Sigmoid colon (tissue), 4 donors: ENCODE data around the gene GALNT17.

ENCODE experiments used
- EP300 ChIP-seq, 4 donors: sonication (generic); formaldehyde crosslinking; IDR thresholded peaks; one replicate each; pipeline ENCODE4 v1.6.1; 2017; ENCODE audit warnings: antibody characterized with exemption in 4 of 4
- TF ChIP-seq, protein P1 (sequence below), 4 experiments: fragments of 450-650 bp in 3 of 4; fragments of 200-600 bp in 1 of 4; IDR thresholded peaks; one replicate each; pipeline ENCODE4 v1.5.1; 2016 to 2019; ENCODE audit warnings: antibody characterized with exemption in 4 of 4, mild to moderate bottlenecking in 3 of 4, moderate library complexity in 2 of 4

DNA sequence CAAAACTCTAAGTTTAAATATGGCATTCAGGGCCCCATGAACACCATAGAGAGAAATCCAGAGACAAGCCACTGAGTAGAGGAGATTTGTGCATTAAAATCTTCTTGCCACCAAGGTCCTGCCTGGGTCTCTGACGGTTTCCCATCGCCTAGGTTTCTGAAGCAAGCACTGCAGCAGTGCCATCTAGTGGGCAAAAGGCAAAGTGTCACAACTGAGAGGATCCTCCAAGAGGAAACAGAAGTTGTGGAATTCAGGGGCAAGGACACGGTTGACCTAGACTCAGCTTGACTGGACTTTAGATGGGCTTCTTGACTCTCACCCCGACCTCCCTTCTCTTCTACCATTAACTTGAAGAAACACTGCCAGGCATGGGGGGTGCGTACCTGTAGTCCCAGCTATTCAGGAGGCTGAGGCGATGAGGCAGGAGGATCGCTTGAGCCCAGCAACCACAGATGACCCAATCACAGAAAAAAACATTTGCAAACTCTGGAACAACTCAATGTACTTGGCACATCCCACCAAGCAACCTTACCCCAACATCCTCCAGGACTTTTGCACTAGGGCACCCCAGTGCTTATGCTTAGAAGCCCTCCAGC is 604.1 kb downstream of the GALNT17 start:
- TF ChIP-seq, protein P1, sequence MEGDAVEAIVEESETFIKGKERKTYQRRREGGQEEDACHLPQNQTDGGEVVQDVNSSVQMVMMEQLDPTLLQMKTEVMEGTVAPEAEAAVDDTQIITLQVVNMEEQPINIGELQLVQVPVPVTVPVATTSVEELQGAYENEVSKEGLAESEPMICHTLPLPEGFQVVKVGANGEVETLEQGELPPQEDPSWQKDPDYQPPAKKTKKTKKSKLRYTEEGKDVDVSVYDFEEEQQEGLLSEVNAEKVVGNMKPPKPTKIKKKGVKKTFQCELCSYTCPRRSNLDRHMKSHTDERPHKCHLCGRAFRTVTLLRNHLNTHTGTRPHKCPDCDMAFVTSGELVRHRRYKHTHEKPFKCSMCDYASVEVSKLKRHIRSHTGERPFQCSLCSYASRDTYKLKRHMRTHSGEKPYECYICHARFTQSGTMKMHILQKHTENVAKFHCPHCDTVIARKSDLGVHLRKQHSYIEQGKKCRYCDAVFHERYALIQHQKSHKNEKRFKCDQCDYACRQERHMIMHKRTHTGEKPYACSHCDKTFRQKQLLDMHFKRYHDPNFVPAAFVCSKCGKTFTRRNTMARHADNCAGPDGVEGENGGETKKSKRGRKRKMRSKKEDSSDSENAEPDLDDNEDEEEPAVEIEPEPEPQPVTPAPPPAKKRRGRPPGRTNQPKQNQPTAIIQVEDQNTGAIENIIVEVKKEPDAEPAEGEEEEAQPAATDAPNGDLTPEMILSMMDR (IDR thresholded peaks at IDR 0.05), result peak; percentile 42 to 83 (median 67)
- no peak for TF ChIP-seq EP300 (IDR thresholded peaks at IDR 0.05)
